ENCODE data around the gene PTOV1.
A peak's percentile ranks its signal among the peaks of the same experiment; 100 is the strongest.
"Not testable (repeated sequence)": the region's sequence is repeated elsewhere in the genome, so short reads cannot be mapped to it uniquely, and the experiment has no call there.

The PTOV1 gene

DNA sequence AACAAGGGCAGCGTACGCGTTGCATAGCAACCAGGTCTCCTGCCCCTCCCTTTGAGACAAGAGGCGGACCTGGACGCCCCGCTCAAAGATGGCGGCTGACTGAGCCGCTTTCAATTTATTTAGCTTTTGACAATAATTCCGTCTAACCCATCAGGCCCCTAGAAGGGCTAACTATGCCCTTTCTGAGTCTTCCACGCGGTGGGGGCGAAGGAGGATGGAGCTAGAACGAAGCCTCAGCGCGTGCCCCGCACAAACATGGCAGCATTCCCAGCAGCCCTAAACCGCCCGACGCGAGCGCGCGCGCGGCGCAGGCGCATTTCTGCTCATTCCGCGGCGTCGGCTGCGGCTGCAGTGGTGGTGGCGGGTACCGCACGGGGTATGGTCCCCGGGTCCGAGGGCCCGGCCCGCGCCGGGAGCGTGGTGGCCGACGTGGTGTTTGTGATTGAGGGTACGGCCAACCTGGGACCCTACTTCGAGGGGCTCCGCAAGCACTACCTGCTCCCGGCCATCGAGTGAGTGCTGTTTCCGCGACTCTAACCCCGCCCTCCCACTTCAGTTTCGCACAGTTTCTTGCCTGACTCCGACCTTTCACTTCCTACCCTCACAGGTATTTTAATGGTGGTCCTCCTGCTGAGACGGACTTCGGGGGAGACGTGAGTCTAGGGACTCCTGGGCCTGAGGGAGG is 32.9 kb upstream of the PTOV1 start, which contains the start of gene MED25:
Gene MED25, plus strand, starts transcription at position 326 of the 685 bp plus-strand sequence. Its CDS starts 53 bp downstream, at position 379.
- DNase-seq (ENCODE audit: low read depth): peak; percentile 71

DNA sequence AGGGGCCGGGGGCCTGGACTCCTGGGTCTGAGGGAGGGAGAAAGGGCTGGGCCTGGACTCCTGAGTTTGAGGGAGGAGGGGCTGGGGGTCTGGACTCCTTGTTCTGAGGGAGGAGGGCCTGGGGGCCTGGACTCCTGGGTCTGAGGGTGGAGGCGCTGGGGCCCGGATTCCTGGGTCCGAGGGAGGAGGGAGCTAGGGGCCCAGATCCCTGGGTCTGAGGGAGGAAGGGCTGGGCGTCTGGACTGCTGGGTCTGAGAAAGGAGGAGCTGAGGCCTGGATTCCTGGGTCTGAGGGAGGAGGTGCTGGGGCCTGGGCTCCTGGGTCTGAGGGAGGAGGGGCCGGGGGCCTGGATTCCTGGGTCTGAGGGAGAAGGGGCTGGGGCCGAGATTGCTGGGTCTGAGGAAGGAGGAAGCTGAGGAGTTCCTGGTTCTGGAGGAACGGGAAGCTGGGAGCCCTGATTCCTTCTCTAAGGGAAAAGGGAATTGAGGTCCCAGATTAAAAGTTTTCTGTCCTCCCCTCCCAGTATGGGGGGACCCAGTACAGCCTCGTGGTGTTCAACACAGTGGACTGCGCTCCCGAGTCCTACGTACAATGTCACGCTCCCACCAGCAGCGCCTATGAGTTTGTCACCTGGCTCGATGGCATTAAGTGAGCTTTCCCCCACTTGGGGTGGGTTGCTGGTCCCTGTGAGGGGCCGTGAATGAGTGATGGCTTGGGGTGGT is 32.1 kb upstream of the PTOV1 start:
- no peak for DNase-seq (ENCODE audit: low read depth)

DNA sequence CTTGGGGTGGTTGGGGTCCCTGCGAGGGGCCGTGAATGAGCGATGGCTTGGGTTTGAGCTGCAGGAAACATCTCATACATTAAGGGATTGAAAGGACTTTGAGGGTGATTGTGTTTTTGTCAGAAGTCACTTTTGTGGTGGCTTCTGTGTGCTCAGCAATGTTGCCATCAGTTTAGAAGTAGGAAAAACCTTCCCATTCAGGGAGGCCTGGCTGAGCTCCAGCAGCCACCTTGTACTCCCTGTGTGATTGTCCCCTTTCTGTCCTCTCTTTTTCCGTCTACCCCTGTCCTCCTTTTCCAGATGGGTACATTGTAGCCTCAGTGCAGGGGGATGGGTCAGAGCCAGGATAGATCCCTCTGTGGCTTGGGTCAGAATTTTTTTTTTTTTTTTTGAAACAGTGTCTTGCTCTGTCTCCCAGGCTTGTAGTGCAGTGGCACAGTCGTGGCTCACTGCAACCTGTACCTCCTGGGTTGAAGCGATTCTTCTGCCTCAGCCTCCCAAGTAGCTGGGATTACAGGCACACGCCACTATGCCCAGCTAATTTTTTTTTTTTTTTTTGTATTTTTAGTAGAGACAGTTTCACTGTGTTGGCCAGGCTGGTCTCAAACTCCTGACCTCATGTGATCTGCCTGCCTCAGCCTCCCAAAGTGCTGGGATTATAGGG is 31.4 kb upstream of the PTOV1 start:
- DNase-seq (ENCODE audit: low read depth): not testable (repeated sequence)

DNA sequence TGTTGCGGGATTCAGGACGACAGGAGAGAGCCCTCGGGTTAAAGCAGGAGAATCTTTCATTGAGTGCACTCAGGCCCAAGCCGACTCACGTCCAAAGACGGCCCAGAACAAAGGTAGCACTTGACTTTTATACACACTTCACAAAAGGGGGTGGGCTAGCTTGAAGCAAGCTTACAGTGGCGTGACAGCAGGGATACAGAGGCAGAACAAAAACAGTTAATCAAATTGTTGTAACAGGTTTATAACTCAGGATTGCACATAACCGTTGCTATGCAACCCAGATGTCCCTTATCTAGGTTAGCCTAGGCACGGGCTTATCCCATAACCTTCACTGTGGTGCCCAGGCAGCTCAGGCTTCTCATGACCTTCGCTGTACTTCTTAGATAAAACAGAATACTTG is 30.8 kb upstream of the PTOV1 start:
- no peak for DNase-seq (ENCODE audit: low read depth)

DNA sequence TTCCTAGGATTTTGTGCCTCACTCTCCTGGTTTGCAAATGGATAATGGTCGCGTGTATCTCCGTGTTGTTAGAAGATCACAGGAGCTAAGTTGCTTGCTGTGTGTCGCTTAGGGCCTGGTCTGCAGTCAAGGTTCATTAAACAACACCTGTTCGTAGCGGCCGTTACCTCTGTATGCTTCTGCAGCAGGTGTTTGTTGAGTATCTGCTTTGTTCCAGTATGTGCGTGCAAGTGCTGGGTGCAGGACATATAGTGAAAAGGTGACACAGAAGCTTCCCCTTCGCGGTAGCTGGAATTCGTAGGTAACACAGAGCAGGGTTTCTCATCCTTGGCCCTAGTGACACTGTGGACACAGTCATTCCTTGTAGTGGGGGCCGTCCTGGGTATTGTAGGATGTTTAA is 27.5 kb upstream of the PTOV1 start:
- no peak for DNase-seq (ENCODE audit: low read depth)

DNA sequence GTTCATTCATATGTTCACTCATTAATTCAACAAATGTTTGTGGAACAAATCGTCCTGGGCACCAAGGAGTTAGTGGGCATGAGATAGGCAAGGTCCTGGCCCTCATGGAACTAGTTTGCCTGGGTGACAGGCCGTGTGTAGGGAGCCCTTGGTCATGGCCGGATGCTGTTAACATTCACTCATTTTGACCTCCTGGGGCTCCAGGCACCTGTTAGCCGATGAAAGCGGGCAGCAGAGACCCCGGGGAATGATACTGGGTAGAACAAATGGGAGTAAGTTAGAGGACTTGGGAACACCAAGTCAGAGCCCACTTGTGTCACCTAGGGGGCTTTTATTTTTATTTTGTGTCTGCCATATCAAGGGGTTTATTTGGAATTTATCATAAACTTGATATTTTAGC is 26.3 kb upstream of the PTOV1 start:
- DNase-seq (ENCODE audit: low read depth): no peak

DNA sequence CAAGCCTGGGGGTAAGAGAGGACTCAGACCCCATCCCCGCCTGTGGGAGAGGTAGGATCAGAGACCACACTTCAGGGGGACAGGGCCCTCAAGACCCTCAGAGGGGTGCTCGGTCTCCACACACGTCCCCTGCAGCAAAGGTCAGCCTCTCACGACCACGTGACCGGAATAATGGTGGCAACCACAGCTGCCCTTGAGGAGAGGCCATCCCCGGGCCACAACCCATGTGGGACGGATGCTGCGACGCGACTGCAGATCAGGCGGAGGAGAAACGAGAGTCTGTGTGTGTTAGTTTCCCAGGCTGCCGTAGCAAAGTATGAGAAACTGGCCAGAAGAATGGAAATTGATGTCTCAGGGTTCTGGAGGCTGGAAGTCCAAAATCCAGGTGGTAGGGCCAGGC is 23.9 kb upstream of the PTOV1 start:
- DNase-seq (ENCODE audit: low read depth): no peak

DNA sequence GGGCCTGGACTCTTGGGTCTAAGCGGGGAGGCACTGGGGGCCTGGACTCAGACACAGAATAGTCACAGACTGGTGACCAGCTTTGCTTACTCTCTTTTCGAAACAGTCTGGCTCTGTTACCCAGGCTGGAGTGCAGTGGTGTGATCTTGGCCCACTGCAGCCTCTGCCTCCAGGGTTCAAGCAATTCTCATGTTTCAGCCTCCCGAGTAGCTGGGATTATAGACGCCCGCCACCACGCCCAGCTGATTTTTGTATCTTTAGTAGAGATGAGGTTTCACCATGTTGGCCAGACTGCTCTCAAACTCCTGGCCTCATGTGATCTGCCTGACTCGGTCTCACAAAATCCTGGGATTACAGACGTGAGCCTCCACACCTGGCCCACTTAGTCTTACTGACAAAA is 21.8 kb upstream of the PTOV1 start:
- no peak for DNase-seq (ENCODE audit: low read depth)

DNA sequence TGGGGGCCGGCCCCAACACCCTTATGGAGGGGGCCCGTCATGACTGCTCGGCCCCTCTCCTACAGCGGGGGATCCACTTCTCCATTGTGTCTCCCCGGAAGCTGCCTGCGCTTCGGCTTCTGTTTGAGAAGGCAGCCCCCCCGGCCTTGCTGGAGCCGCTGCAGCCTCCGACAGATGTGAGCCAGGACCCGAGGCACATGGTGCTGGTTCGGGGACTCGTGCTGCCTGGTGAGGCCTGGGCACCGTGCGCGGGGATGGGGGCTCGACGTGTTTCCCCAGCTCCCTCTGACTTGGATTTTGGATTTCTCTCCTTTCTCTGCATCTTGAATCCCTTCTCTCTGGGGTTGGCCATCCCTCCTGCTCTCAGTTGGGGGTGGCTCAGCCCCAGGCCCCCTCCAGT is 21.2 kb upstream of the PTOV1 start:
- no peak for DNase-seq (ENCODE audit: low read depth)

DNA sequence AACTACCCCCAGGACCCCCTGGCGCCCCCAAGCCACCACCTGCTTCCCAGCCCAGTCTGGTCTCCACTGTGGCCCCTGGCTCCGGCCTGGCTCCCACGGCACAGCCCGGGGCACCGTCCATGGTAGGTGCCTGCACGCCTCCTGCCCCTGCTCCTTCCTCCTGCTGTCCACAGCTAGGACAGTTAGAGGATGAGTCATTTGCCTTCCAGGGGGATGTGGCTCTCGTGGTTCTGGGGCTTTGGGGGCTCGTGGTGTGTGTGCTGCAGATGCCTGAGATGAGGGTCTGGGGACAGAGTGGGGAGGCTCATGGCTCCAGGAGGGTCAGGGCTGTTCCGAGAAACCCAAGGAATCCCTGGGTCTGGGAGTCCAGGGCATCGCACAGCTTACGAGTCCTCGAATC is 20.2 kb upstream of the PTOV1 start:
- no peak for DNase-seq (ENCODE audit: low read depth)

DNA sequence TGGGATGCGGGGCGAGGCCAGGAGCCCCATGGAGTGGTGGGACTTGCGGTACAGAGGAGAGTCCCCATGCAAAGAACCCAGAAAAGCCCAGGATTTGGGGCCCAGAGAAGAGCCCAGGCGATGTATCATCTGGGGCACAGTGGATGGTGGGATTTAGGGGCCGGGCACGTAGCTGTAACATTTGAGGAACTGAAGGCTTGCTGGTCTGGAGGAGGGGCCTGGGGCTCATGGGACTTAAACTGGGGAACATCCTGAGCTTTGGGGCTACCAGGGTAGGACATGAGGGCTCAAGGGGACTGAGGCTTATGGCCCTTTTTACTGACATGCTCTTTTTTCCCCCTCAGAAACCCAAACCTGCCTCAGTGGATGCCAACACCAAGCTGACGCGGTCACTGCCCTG is 19.4 kb upstream of the PTOV1 start:
- DNase-seq (ENCODE audit: low read depth): no peak

DNA sequence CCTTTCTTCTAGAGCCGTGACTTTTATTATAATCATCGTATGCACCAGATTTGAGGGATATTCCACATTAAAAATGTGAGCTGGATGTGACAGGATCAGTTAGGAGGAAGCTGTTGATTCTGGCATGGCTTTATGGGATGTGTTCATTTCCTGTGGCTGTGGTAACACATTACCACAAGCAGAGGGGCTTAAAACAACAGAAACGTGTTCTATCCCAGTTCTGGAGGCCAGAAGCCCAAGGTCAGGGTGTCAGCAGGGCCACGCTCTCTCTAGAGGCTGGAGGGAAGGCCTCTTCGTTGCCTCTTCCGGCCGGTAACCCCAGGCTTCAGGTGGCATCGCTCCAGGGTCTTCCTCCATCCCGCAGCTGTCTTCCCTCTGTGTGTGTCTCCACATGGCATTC is 18.4 kb upstream of the PTOV1 start:
- DNase-seq (ENCODE audit: low read depth): no peak

DNA sequence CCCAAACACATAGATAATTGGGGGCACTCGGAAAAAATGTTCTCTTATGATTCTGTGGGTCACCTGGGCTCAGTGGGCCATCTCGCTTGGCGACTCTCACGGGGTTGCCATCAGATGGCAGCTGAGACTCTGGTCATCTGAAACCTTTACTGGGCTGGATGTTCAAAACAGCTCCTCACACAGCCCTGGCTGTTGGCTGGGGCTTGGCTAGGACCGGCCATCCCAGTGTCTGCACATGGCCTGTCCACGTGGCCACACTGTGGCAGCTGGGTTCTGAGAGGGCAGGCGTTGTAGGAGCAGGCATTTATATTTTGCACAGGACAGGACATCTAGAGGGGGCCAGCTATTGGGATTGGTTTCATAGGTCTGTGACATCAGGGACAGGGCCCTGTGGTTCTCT is 17.4 kb upstream of the PTOV1 start:
- no peak for DNase-seq (ENCODE audit: low read depth)

DNA sequence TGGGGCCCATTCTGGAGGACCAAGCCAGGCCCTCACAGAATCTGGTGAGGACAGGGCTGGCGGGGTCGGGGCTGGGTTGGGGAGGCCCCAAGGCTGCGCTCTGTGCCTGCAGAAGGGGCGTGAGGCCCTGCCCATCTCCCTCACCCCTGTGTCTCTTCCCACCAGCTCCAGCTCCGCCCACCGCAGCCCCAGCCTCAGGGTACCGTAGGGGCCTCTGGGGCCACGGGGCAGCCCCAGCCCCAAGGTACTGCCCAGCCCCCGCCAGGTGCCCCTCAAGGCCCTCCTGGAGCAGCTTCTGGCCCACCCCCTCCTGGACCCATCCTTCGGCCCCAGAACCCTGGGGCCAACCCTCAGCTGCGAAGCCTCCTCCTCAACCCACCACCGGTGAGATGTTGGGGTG is 15.4 kb upstream of the PTOV1 start:
- DNase-seq (ENCODE audit: low read depth): no peak

DNA sequence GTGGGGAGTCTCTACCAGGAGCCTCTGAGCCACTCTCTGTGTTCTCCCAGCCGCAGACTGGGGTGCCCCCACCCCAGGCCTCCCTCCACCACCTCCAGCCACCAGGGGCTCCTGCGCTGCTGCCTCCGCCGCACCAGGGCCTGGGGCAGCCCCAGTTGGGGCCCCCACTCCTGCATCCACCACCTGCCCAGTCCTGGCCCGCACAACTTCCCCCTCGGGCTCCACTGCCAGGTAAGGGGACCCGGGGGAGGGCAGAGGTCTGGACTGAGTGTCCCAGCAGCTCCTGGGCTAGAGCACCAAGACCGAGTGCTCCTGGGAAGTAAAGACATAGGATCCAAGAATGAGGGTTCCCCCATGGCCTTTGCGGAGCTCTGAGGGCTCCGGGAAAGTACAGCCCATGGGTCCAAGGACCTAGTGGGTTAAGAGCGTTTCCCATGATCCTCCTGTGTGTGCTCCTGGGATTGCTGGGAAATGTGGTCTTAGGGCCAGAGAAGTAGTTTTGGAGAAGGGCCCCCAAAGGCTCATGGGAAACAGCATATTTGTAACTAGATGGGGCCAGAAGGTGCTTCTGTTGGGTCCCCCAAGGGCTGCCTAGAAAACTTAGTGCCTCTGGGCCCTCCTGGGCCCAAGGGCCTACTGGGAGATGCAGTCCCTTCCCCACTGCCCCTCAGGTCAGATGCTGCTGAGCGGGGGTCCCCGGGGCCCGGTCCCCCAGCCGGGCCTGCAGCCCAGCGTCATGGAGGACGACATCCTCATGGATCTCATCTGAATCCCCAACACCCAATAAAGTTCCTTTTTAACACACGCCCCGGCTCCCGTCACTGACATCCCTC is 14.6 kb upstream of the PTOV1 start:
- no peak for DNase-seq (ENCODE audit: low read depth)

DNA sequence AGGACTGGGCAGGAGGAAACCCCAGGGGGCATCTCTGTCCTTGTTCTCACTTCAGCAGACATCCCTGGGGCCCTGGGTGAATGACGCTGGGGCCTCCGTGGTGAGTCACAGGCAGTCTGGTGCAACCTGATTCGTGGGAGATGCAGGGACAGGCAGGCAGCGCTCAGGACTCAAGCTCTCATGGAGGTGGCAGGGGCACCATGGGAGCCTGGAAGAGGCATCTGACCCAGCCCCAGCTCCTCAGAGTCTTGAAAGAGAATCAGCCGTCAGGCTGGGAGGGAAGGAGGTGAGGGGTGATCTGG is 14.0 kb upstream of the PTOV1 start:
- DNase-seq (ENCODE audit: low read depth): no peak

DNA sequence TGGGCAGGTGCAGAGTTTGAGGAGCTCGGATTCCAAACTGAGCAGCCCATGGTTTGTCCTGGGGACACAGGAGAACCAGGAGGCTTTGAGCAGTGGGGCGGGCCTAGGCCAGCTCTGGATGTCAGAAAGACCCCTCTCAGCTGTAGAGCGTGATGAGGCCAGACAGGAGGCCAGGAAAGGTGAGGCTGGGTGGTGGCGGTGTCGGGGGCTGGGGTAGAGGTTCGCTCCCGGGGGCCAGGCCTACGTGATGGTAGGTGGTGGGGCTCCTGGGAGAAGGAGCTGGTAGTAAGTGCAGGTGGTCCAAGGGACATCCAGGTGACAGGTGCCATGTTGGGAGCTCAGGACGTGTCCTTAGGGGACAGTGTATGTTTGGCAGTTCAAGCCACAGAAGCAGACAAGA is 13.5 kb upstream of the PTOV1 start:
- no peak for DNase-seq (ENCODE audit: low read depth)

DNA sequence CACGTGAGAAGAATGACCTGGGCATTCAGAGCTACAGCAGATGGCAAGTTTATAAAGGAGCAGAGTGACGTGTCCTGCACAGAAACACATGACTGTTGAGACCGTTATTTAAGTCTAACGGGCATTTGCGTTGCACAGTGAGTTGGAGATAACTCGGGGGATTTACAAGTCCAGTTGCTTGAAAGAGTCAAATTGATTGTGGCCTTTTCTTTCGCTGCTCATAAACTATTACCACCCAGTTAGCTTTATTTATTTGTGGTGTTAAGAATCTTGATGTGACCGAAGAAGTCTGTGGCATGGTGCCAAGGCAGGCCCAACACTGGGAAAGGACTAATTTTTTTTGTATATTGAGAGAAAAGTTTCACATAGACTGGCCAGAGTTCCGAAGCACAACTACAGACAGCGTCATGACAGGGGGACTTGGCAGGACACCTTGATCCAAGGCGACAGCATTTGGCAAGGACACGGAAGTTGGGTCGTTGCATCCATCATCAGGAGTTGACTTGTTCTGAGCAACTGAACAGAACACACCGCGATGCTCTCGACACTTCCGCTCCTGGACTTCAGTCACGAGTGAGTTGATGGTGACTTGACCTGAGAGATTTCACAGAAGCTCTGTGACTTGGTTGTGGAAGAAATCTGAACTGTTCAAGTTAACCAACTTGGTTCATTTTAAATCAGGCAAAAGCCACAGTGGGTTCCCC is 11.9 kb upstream of the PTOV1 start:
- DNase-seq (ENCODE audit: low read depth): no peak

DNA sequence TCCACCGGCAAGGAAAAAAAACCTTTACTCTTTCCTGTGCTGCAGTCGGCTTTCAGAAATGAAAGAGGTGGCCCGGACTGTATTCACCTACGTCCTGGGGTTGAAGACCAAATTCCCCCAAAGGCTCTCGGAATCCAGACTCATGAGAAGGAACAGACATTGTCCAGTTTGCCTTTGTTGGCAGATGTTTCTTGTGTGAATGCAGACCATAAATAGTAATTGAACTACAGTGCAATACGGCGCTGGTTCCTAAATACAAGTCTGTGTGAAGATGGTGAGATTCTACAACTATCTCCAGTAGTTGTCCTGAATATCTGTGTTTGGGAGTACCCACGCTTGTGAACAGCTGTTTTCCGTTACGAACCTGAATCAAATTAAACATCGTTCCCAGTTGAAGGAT is 11.2 kb upstream of the PTOV1 start:
- no peak for DNase-seq (ENCODE audit: low read depth)

DNA sequence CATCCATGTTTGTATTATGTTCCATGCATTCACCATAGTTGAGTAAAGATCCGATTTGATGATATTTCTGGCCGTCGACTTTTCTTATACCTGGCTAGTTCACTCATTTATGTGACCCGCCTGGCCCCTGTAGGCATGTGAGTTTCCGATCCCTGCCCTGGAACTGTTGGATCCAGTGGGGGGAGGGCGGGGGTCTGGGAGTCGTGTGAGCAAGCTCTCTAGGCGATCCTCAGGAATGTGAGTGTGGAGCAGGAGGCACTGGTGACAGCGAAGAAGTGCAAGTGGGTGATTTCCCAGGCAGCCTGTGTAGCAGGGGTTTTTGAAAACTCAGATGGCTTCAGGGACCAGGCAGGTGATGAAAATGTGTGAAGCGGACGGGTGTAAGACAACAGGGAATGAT is 10.6 kb upstream of the PTOV1 start:
- DNase-seq (ENCODE audit: low read depth): no peak

DNA sequence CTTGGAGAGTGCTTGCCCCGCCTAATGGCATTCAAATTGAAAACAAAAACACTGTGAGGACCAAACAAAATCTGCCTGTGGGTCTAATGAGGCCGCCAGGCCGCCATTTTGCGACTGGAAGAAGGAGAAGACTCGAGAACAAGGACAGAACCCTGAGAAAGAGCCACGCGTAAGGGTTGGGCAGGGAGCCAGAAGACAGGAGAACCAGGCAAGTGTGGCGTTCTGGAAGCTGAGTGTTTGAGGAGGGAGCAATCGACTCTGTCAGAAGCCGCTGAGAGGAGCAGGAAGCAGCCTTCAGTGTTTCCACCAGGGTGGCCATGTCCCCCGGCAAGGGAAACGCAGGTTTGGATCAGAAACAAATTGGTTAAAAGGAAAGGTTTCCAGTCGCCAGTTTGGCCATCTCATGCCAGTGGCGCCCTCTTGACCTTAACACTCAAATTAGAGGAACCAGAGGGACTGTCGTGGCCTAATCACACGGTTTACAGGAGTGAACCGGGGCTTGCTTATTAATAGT is 10.2 kb upstream of the PTOV1 start:
- no peak for DNase-seq (ENCODE audit: low read depth)

DNA sequence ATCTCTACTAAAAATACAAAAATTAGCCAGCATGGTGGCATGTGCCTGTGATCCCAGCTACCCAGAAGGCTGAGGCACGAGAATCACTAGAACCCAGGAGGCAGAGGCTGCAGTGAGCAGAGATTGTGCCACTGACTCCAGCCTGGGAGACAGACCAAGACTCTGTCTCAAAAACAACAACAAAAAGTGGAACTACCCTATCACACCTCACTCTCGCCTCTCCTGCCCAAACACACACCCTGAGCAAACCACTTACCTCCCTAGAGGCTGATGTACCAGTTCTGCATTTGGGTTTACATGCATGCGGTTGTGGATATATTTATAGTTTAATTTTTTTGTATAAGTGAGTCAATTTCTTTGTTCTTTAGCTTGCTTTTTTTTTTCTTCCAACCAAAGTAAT is 7.7 kb upstream of the PTOV1 start:
- no peak for DNase-seq (ENCODE audit: low read depth)

All from stimulated activated CD8-positive, alpha-beta memory T cell treated with anti-CD3 and anti-CD28 coated beads, Interleukin-7, amount 100 ng/mL, for 24 hours (primary cell).